CD4-positive, alpha-beta T cell treated with Interleukin-6 at 100 ng/mL for 8 hours (primary cell): ENCODE measurements around the gene TTLL5.

Experiments
- DNase-seq: peaks from one replicate; pipeline ENCODE4 v3.0.0-alpha.2; 2020; ENCODE audit warnings: mixed read lengths, low spot score

The TTLL5 gene

GRCh38 chr14:75804570-75805275 lies 143.7 kb downstream of the TTLL5 start:
- DNase-seq: no peak

- no peak for DNase-seq
Measured at GRCh38 chr14:75805646-75806045, 144.6 kb downstream of the TTLL5 start.

DNA sequence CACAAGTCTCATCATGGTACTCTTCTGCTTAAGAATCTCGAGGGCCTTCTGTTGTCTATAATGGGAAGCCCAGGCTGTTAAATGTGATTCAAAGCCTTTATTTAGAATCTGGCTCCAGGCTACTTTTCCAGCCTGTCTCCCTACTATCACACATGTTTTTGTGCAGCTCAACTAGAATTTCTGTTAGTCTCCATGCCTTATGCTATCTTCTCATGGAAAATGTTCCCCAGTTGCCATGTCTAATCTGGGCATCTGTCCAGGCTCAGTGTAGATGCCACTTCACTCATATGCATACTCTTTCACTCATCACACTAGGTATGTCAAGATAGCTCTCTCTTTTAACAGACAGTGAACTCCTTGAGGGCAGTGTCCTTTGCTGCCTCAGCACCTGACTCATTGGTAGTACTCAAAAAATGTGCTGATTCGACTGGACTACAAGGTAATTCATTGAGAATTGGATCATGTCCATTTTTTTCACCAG lies 145.3 kb downstream of the TTLL5 start:
- DNase-seq: no peak

GRCh38 chr14:75807667-75808360 lies 146.8 kb downstream of the TTLL5 start:
- DNase-seq: no peak

DNA sequence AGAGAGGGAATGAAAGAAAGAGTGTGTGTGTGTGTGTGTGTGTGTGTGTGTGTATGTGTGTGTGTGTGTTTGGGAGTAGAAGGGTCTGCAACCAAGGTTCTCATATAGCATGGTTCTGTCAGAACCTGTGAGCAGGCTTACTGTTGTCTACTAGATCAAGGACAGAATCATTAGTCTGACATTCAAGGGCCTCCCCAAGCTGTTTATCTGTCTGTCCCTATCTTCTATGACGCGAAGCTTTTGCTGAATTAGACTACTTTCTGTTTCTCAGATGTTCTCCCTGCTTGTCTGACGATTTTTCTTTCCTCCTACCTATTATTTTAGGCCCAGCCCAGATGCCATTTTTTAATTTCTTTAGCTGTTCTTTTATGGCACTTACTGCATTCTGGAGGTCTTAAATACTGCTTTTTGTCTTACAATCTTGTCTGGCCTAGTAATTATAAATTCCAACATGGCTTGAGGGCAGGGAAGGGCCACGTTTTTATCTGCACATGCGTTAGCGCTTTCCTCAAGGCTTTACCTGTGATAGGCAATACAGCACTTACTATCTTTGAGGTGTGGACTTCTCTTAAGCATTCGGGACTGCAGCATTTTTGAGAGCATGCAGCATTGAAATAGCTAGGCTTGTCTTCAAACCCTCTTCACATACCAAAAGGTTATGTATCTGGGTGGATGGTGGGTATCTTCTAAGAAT lies 150.2 kb downstream of the TTLL5 start:
- DNase-seq: no peak

- no peak for DNase-seq
Measured at GRCh38 chr14:75811872-75812499, 150.9 kb downstream of the TTLL5 start.

DNA sequence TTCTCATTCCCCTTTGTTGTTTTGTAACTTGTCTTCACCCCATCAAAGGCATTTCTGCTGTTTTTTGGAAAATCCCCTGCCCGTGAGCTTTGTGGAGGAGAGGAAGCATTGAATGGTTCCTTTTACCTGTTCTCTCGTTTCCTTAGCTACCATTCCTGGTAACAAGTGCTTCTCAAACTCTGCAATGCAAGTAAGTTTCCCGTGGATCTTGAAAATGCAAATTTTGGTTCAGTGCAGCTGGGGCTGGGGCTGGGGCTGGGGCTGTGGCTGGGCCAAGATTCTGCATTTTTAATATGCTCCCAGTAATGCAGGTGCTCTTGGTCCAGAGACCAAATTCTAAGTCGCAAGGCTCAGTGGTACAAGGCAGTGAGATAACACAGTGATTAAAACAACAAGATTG lies 151.6 kb downstream of the TTLL5 start:
- no peak for DNase-seq

DNA sequence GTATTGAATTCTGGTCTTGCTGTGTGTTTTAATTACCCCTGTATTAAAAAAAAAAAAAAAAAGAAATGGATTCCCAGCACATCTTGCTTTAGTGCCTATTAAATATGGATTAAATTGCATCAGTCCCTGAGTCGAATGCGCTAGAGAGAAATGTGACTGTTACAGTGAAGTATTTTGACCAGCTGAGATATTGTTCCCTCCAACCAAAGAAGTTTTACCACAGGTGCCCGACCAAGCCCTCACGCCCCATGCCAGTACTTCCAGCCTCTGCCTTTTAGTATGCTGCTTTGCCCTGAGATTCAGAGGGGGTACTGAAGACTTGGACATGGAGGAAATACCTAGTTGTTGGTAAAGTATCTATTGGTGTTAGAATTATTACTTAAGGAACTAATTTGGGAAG lies 159.7 kb downstream of the TTLL5 start:
- DNase-seq: no peak

- DNase-seq: no peak
Measured at GRCh38 chr14:75821831-75822521, 160.9 kb downstream of the TTLL5 start.

DNA sequence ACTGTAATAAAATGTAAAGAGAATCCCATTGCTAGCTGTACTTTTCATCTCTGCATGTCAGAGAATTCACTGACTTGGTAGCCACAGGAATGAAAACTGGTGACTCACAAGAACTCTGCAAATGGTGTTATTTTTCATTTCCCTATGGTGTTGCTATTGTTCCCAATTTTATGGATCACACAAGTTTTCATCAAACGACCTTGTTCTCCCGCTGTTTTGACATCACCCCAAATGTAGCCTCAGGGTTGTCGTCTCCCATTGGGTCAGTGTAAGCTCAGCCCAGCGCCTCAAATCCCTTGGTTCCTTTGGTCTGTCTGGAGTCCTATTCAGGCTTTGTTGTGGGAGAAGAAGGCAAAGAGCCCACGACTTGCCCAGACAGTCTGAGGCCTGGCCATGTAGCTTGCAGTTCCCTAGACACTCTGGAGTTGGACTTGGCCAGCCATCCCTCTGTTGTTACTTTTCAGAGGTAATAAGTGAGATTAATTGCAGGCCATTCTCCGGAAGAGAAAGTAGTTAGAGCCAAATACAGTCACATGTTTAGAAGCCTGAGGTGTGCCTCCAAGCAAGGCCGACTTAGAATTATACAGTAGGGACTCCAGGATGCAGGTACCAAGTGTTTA lies 161.6 kb downstream of the TTLL5 start:
- no peak for DNase-seq

GRCh38 chr14:75823334-75823733 lies 162.3 kb downstream of the TTLL5 start:
- DNase-seq: no peak

GRCh38 chr14:75824318-75824717 lies 163.3 kb downstream of the TTLL5 start:
- no peak for DNase-seq

DNA sequence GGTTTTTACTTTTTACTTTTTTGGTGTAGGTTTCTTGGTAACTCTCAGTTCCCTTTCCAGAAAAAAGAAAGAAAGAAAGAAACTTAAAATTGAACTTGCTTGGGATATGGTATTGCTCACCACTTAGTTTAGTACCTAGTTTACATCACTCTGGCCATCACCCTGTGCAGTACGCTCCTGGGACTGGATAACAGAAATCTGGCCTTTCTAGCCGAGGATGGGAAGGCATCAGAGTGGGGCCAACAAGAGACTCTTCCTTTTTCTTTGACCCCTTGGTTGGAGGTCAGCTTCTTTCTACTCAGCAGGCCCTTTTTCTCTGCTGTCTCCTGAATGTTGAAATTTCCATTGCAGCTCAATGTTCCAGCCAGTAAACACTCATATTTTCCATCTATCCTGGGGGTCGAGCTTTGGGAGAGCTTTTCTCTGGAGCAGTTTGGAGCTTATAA lies 164.1 kb downstream of the TTLL5 start:
- DNase-seq: no peak

DNA sequence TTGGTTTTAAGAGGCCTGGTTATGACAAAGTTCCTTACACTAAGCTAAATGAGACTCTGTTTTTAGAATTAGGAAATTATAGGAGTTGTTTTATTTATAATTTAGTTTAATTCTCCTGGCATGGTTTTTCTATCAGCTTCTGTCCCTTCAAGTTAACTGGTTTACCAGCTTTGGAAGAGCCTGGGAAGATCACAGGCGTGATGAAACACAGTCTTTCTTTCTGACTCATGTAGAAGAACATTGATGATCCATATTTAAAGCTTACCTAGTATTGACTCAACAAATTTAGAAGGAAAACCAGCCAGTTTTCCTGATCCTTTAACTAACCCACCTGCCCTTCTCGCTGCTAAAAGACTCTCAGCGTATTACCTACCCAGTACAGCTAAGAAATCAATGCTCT lies 165.6 kb downstream of the TTLL5 start:
- DNase-seq: no peak

GRCh38 chr14:75827331-75827730 lies 166.3 kb downstream of the TTLL5 start:
- no peak for DNase-seq

GRCh38 chr14:75829316-75829715 lies 168.3 kb downstream of the TTLL5 start:
- no peak for DNase-seq

GRCh38 chr14:75831455-75831854 lies 170.4 kb downstream of the TTLL5 start:
- DNase-seq: peak; percentile 50

DNA sequence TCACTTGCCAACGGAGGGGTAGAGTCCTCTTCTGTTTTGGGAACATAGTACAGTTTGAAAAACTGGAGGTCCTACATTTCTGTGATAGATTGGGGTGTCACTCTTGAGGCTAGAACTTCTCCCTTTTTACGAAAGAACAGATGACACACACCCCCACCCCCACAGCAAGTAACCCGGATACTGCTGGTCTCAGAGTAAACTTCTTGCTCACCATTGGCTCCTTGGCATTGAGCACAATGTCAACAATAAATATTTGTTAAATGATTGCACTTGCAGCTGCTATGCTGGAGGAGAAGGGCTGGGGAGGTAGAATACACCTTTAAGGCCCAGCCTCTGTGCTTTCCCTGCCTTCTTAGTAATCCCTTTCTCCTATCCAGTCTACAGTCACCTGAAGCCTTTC lies 170.9 kb downstream of the TTLL5 start:
- DNase-seq: no peak

- no peak for DNase-seq
Measured at GRCh38 chr14:75832621-75833297, 171.7 kb downstream of the TTLL5 start.

GRCh38 chr14:75833326-75834020 lies 172.4 kb downstream of the TTLL5 start:
- DNase-seq: no peak
